Activated B cell treated with CpG ODN at 0.5 μM for 24 hours (primary cell): Measurements from ENCODE around the gene EPDR1. TPM values are rescaled to one million over a fixed set of nuclear protein-coding genes. Genes with fewer than 3 reads are reported as not detected.
"Not testable (repeated sequence)": the region's sequence is repeated elsewhere in the genome, so short reads cannot be mapped to it uniquely, and the experiment has no call there.

ENCODE experiments used
- ATAC-seq: fragments of 200-7000 bp; cut with Tn5 transposase; one replicate; pipeline ENCODE4 v1.10.0; 2021; ENCODE audit warnings: low read depth, mild to moderate bottlenecking, moderate library complexity
- CTCF ChIA-PET: fragments of 350-600 bp; sonication (Branson Sonifier 250); formaldehyde crosslinking; loops from one replicate; lab custom pipeline; 2021; ENCODE audit warnings: antibody characterized with exemption; lab: Charles Lee
- POLR2A ChIA-PET: fragments of 350-600 bp; sonication (Branson Sonifier 250); formaldehyde crosslinking; loops from one replicate; lab custom pipeline; 2021; ENCODE audit warnings: antibody characterized with exemption; lab: Charles Lee
- DNase-seq: peaks from one replicate; pipeline ENCODE4 v3.0.0; 2022
- H3K27ac Mint-ChIP-seq: one replicate; pipeline ENCODE4 v1.8.0; 2020; ENCODE audit warnings: mixed read lengths
- H3K27me3 Mint-ChIP-seq: one replicate; pipeline ENCODE4 v1.8.0; 2021; ENCODE audit warnings: mixed read lengths
- H3K36me3 Mint-ChIP-seq: one replicate; pipeline ENCODE4 v1.8.0; 2021; ENCODE audit warnings: low read depth, mixed read lengths
- H3K4me1 Mint-ChIP-seq: one replicate; pipeline ENCODE4 v1.8.0; 2021; ENCODE audit warnings: mixed read lengths
- H3K4me3 Mint-ChIP-seq: one replicate; pipeline ENCODE4 v1.8.0; 2020; ENCODE audit warnings: mild to moderate bottlenecking, mixed read lengths
- H3K9me3 Mint-ChIP-seq: one replicate; pipeline ENCODE4 v1.8.0; 2020; ENCODE audit warnings: mixed read lengths
- intact Hi-C: fragments of 100-400 bp; cut with micrococcal nuclease; formaldehyde crosslinking; loops from one replicate; pipeline ENCODE4 v1.15.1; 2024
- total RNA-seq: library from RNA; stranded (reverse); gene quantifications from 2 replicates; pipeline ENCODE4 v1.2.3, GENCODE V29; 2022
- TF ChIP-seq, protein P1 (sequence below): fragments of 200-600 bp; IDR thresholded peaks from one replicate; pipeline ENCODE4 v1.8.0; 2022; ENCODE audit warnings: antibody characterized with exemption, mild to moderate bottlenecking

The EPDR1 gene
- total RNA-seq, 1 donor from 2014 or later, result 0.69 TPM

- Mint-ChIP-seq H3K36me3 (no peaks in the 10 kb centered on the region), H3K9me3 (no peaks in the 10 kb centered on the region), H3K4me3 (no peak overlapping the region), H3K27me3 (no peaks in the 10 kb centered on the region), H3K27ac (no peak overlapping the region), H3K4me1 (no peaks in the 10 kb centered on the region)
- intact Hi-C loops, result no loop called here
- ATAC-seq (no peak), DNase-seq (no peak)
- ChIA-PET CTCF (no interaction called here), POLR2A (no interaction called here)
- TF ChIP-seq, protein P1, sequence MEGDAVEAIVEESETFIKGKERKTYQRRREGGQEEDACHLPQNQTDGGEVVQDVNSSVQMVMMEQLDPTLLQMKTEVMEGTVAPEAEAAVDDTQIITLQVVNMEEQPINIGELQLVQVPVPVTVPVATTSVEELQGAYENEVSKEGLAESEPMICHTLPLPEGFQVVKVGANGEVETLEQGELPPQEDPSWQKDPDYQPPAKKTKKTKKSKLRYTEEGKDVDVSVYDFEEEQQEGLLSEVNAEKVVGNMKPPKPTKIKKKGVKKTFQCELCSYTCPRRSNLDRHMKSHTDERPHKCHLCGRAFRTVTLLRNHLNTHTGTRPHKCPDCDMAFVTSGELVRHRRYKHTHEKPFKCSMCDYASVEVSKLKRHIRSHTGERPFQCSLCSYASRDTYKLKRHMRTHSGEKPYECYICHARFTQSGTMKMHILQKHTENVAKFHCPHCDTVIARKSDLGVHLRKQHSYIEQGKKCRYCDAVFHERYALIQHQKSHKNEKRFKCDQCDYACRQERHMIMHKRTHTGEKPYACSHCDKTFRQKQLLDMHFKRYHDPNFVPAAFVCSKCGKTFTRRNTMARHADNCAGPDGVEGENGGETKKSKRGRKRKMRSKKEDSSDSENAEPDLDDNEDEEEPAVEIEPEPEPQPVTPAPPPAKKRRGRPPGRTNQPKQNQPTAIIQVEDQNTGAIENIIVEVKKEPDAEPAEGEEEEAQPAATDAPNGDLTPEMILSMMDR, result no peak
These were observed 31.8 kb downstream of the EPDR1 start for GRCh38 chr7:37952240-37952639.

DNA sequence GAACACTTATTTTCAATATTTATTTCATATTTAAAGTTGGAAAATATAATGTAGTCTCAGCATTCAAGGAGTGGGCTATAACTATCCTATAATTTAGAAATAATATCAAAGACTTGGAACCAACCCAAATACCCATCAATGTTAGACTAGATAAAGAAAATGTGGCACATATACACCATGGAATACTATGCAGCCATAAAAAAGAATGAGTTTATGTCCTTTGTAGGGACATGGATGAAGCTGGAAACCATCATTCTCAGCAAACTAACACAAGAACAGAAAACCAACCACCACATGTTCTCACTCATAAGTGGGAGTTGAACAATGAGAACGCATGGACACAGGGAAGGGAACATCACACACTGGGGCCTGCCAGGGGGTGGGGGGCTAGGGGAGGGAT, 33.8 kb downstream of the EPDR1 start:
- H3K4me1 Mint-ChIP-seq, ATAC-seq, H3K9me3 Mint-ChIP-seq, DNase-seq, H3K36me3 Mint-ChIP-seq, H3K4me3 Mint-ChIP-seq, POLR2A ChIA-PET, CTCF ChIA-PET, H3K27ac Mint-ChIP-seq, intact Hi-C loops, H3K27me3 Mint-ChIP-seq: not testable (repeated sequence)

- H3K27ac Mint-ChIP-seq, result no peak overlapping the region
- POLR2A ChIA-PET, result no interaction called here
These were observed 36.4 kb downstream of the EPDR1 start for GRCh38 chr7:37956791-37957190.

GRCh38 chr7:37957221-37957970, 37.0 kb downstream of the EPDR1 start:
- ATAC-seq, result no peak
- DNase-seq, result no peak
- Mint-ChIP-seq H3K4me1 (no peaks in the 10 kb centered on the region), H3K4me3 (no peak overlapping the region), H3K27me3 (no peaks in the 10 kb centered on the region), H3K9me3 (no peaks in the 10 kb centered on the region), H3K27ac (no peak overlapping the region), H3K36me3 (no peaks in the 10 kb centered on the region)
- TF ChIP-seq, protein P1, result no peak
- intact Hi-C loops, result no loop called here
- ChIA-PET POLR2A (no interaction called here), CTCF (no interaction called here)

More at GRCh38 chr7:37956791-37957190, 36.4 kb downstream of the EPDR1 start:
- Mint-ChIP-seq H3K36me3 (no peaks in the 10 kb centered on the region), H3K9me3 (no peaks in the 10 kb centered on the region), H3K4me1 (no peaks in the 10 kb centered on the region), H3K27me3 (no peaks in the 10 kb centered on the region), H3K4me3 (no peak overlapping the region)
- CTCF ChIA-PET, result no interaction called here
- intact Hi-C loops, result no loop called here
- no peak for DNase-seq
- TF ChIP-seq, protein P1, result no peak
- ATAC-seq, result no peak

GRCh38 chr7:37960483-37960882, 40.0 kb downstream of the EPDR1 start:
- Mint-ChIP-seq H3K4me1 (no peaks in the 10 kb centered on the region), H3K4me3 (no peak overlapping the region), H3K27me3 (no peaks in the 10 kb centered on the region), H3K36me3 (no peaks in the 10 kb centered on the region), H3K9me3 (no peaks in the 10 kb centered on the region), H3K27ac (no peak overlapping the region)
- POLR2A ChIA-PET, result no interaction called here
- CTCF ChIA-PET, result no interaction called here
- intact Hi-C loops, result no loop called here
- ATAC-seq, result no peak
- TF ChIP-seq, protein P1, result no peak
- DNase-seq, result no peak
